Retina (tissue), 1 donor: ENCODE measurements around the gene FNDC8.
"Not testable (repeated sequence)": the region's sequence is repeated elsewhere in the genome, so short reads cannot be mapped to it uniquely, and the experiment has no call there.

Source experiments
- DNase-seq: peaks from one replicate; pipeline ENCODE4 v3.0.0-alpha.2; 2016

The FNDC8 gene

DNA sequence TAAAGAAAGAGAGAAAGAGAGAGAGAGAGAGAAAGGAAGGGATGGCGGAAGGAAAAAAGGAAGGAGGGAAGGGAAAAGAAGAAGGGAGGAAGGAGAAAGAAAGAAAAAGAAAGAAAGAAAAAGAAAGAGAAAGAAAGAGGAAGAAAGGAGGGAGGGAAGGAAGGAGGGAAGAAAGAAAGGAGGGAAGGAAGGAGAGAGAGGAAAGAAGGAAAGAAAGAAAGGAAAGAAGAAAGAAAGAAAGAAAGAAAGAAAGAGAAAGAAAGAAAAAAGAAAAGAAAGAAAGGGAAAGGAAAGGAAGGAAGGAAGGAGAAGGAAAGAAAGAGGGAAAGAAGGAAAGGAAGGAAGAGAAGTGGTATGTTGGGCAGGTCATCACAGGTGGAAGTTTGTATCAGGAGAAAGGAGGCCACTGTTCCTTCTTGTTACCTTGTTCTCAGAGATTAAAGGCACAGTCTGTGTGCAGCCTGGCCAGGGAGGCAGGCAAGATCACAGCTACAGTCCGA, 53.5 kb downstream of the FNDC8 start:
- DNase-seq, result no peak

DNA sequence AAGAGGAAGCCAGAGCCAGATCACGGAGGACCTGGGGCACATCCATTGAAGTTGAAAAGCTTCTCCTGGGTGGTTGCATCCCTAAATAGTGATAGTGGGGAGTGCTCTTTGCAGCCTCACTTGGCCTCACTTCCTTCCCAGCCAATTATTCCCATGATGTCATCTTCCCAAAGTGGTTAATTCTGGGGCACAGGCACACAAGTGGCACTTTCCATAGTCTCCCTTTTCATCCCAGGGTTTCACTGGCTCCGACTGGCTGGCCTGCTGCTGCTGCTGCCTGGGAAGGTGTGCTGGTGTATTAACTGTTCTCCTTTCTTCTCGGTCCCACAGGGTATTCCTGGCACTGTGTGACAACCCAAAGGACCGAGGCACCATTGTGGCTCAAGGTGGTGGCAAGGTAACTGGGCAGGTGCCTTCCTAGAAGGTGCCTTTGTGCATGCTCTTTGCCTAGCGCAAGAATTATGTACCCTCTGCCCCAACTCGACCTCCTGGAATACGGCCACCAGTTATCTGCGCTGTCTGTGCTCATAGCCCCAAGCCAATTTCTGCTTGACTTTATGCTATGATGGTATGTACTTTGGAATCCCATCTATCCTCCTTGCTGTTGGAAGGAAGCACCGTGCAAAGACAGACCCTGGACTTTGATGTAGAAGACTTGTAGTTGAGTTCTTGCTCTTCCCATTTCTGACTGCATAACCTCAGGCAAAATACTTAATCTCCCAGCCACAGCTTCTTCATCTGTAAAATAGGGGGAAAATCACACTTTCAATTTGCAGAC, 54.4 kb downstream of the FNDC8 start:
- no peak for DNase-seq

DNA sequence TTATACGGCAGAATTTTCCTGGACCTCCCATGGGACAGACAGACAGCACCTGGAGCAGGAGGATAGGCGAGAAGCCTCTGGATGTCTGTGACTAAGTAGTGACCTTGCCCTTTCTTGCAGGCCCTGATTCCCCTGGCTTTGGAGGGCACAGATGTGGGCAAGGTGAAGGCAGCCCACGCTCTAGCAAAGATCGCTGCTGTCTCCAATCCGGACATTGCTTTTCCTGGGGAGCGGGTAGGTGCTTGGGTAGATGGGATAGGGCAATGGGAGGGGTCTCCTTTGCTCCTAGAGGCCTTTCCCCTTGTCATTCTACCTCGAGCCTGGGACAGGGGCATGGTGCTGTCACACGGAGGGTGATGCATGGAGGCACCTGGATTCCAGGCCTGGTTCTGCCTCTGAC, 55.5 kb downstream of the FNDC8 start:
- no peak for DNase-seq

DNA sequence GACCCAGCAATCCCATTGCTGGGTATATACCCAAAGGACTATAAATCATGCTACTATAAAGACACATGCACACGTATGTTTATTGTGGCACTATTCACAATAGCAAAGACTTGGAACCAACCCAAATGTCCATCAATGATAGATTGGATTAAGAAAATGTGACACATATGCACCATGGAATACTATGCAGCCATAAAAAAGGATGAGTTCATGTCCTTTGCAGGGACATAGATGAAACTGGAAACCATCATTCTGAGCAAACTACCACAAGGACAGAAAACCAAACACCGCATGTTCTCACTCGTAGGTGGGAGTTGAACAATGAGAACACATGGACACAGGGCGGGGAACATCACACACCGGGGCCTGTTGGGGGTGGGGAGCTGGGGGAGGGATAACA, 58.0 kb downstream of the FNDC8 start:
- DNase-seq, result not testable (repeated sequence)
